GM23338 (cell line): ENCODE results near the gene KAT2B. TPM values are rescaled to one million over a fixed set of nuclear protein-coding genes. Genes with fewer than 3 reads are reported as not detected.
"Not testable (repeated sequence)": the region's sequence is repeated elsewhere in the genome, so short reads cannot be mapped to it uniquely, and the experiment has no call there.

Experiments used
- ATAC-seq: fragments of 200-7000 bp; cut with Tn5 transposase; 3 replicates; pipeline ENCODE4 v1.9.1; 2020
- DNase-seq: peaks from one replicate; pipeline ENCODE4 v3.0.0-alpha.2; 2015; ENCODE audit warnings: low spot score
- H2AFZ ChIP-seq: fragments of 200-600 bp; sonication (generic); 2 replicates; pipeline ENCODE4 v1.8.0; 2016; ENCODE audit warnings: antibody characterized with exemption, mild to moderate bottlenecking, moderate library complexity
- H3F3A ChIP-seq: fragments of 200-600 bp; sonication (generic); replicated peaks from 2 replicates; pipeline ENCODE4 v1.8.0; 2017; ENCODE audit warnings: antibody characterized with exemption, mixed run types, low read depth
- H3K27ac ChIP-seq: fragments of 200-600 bp; sonication (generic); 2 replicates; pipeline ENCODE4 v1.6.1; 2016; ENCODE audit warnings: low read depth
- H3K27me3 ChIP-seq: fragments of 200-600 bp; sonication (generic); 2 replicates; pipeline ENCODE4 v1.8.0; 2016; ENCODE audit warnings: mild to moderate bottlenecking, mixed run types, moderate library complexity; ENCODE audit not compliant: insufficient read depth
- H3K36me3 ChIP-seq: fragments of 200-600 bp; sonication (generic); 2 replicates; pipeline ENCODE4 v1.8.0; 2016; ENCODE audit warnings: mild to moderate bottlenecking; ENCODE audit not compliant: insufficient read depth
- H3K4me1 ChIP-seq: fragments of 200-600 bp; sonication (generic); 2 replicates; pipeline ENCODE4 v1.8.0; 2016; ENCODE audit warnings: mild to moderate bottlenecking, moderate library complexity; ENCODE audit not compliant: insufficient read depth
- H3K4me2 ChIP-seq: fragments of 200-600 bp; sonication (generic); 2 replicates; pipeline ENCODE4 v1.7.1; 2017; ENCODE audit warnings: mixed run types
- H3K4me3 ChIP-seq: fragments of 200-600 bp; sonication (generic); 2 replicates; pipeline ENCODE4 v1.6.1; 2016; ENCODE audit warnings: mixed run types
- H3K79me2 ChIP-seq: fragments of 200-600 bp; sonication (generic); replicated peaks from 2 replicates; pipeline ENCODE4 v1.8.0; 2017; ENCODE audit warnings: mild to moderate bottlenecking; ENCODE audit not compliant: insufficient read depth
- H3K9me2 ChIP-seq: fragments of 200-600 bp; sonication (generic); 2 replicates; pipeline ENCODE4 v1.8.0; 2017; ENCODE audit not compliant: insufficient read depth
- H4K20me1 ChIP-seq: fragments of 200-600 bp; sonication (generic); replicated peaks from 2 replicates; pipeline ENCODE4 v1.8.0; 2017; ENCODE audit warnings: mild to moderate bottlenecking; ENCODE audit not compliant: insufficient read depth
- H3K27ac Mint-ChIP-seq: 2 replicates; pipeline ENCODE4 v1.8.0; 2020; ENCODE audit warnings: inconsistent platforms, mild to moderate bottlenecking, moderate library complexity, mixed read lengths
- H3K27me3 Mint-ChIP-seq: 3 replicates; pipeline ENCODE4 v1.8.0; 2022; ENCODE audit warnings: low read depth, mild to moderate bottlenecking, moderate library complexity, mixed read lengths, inconsistent platforms; ENCODE audit not compliant: insufficient read depth, poor library complexity
- H3K36me3 Mint-ChIP-seq: 3 replicates; pipeline ENCODE4 v1.8.0; 2021; ENCODE audit warnings: low read depth, mild to moderate bottlenecking, inconsistent platforms, moderate library complexity, mixed read lengths
- H3K4me1 Mint-ChIP-seq: 3 replicates; pipeline ENCODE4 v1.8.0; 2020; ENCODE audit warnings: mild to moderate bottlenecking, inconsistent platforms, mixed read lengths
- H3K4me3 Mint-ChIP-seq: 3 replicates; pipeline ENCODE4 v1.8.0; 2021; ENCODE audit warnings: moderate library complexity, mild to moderate bottlenecking, inconsistent platforms, mixed read lengths
- H3K9me3 Mint-ChIP-seq: 3 replicates; pipeline ENCODE4 v1.8.0; 2020; ENCODE audit warnings: moderate library complexity, mild to moderate bottlenecking, inconsistent platforms, mixed read lengths
- REST ChIP-seq: IDR thresholded peaks from one replicate; pipeline ENCODE4 v1.6.1; 2018; ENCODE audit warnings: antibody characterized with exemption; ENCODE audit not compliant: unreplicated experiment
- STAT1 ChIP-seq: IDR thresholded peaks from one replicate; pipeline ENCODE4 v1.6.1; 2016; ENCODE audit warnings: antibody characterized with exemption; ENCODE audit not compliant: unreplicated experiment
- ZNF462 ChIP-seq: fragments of 250-450 bp; sonication (Bioruptor Pico); IDR thresholded peaks from 2 replicates; pipeline ENCODE4 v1.5.0; 2020; ENCODE audit warnings: mild to moderate bottlenecking, moderate library complexity
- polyA plus RNA-seq: library from polyadenylated mRNA; unstranded; fragments of >200 nt; fragmentation: Nextera tagmentation; extraction: Ambion mirVana; gene quantifications from 2 replicates; pipeline ENCODE4 v1.2.1, GENCODE V29; 2016
- total RNA-seq: library from RNA; depleted of rRNA; stranded (reverse); fragments of >200 nt; shearing (Covaris generic); gene quantifications from 2 replicates; pipeline ENCODE4 v1.2.3, GENCODE V29; 2014

The KAT2B gene
- total and polyA plus RNA-seq, 2 experiments from 2014 or later = 1.3 to 4.4 TPM

- TF ChIP-seq ZNF462 (CRISPR knock-in tag) (no peak), STAT1 (no peak), REST (no peak)
These were observed 24.7 kb upstream of the KAT2B start (continued) for GRCh38 chr3:20015525-20015924.

GRCh38 chr3:20016076-20016475 is 24.2 kb upstream of the KAT2B start:
- H3K4me3 ChIP-seq, ATAC-seq, H3K4me1 ChIP-seq, H3K36me3 Mint-ChIP-seq, H3K79me2 ChIP-seq, H3K36me3 ChIP-seq, H3K4me3 Mint-ChIP-seq, H3K27me3 ChIP-seq, H3K4me2 ChIP-seq, H3K27ac Mint-ChIP-seq, H3F3A ChIP-seq, DNase-seq, H3K4me1 Mint-ChIP-seq, H4K20me1 ChIP-seq, H3K9me3 Mint-ChIP-seq, H2AFZ ChIP-seq, H3K9me2 ChIP-seq, H3K27me3 Mint-ChIP-seq, H3K27ac ChIP-seq: not testable (repeated sequence)
